IPS-11a (cell line): ENCODE data around the gene CTNNA1.

Source experiments
- H3K4me3 ChIP-seq: one replicate; pipeline ENCODE4 v1.5.1; 2013; ENCODE audit warnings: low read depth, low read length, control low read depth

The CTNNA1 gene

DNA sequence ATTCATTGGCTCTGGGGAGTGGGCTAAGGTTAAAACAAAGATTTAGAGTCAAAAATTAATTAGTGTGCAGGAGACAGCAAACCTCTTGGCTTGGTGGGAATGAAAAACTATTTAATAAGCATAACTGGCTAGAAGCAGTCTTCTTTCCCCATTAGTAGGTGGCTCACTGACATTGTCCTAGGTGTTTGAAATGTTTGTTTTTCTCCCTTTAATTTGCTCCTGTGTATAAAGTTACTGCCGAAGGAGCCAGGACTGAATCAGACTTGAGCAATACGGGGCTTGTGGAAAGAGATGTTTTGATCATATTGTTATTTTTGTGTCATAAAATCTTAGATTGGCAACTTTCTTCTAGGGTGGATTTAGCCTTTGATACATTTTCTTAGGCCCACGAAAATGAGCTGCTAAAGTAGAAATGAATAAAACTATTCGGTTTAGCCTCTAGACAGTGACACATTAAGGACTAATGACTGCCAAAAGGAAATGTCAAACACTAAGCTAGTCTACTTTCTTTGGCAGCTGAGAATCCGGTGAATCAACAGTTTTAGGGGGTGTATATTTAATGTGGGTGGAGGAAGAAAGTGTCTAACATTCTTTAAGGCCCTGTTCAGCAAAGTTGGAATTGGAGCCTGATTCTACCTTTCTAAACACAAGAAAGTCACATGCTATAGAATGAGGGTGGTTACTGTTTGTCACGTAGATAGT, 91.7 kb downstream of the CTNNA1 start:
- no peak overlapping the region for H3K4me3 ChIP-seq

GRCh38 chr5:138849439-138849838, 96.2 kb downstream of the CTNNA1 start:
- H3K4me3 ChIP-seq: no peak overlapping the region

DNA sequence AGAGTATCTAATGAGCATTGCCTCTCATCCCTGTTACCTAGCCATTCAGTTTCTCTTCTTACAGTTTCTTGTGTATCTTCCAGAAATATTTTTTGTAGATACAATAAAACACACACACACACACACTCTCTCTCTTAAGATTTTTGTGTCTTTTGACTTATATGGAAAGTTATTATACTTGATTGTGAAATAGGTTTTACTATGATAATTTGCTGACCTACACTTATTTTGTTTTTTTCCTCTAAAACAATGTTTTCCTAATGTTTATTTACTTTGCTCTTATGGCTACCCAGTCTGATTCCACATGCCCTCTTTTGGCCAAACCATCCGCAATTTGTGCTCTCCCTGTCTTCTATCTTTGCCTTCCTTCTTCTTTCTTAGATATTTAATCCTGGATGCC, 96.7 kb downstream of the CTNNA1 start:
- no peak overlapping the region for H3K4me3 ChIP-seq

- H3K4me3 ChIP-seq: no peak overlapping the region
Measured at GRCh38 chr5:138850865-138851435, 97.7 kb downstream of the CTNNA1 start.

GRCh38 chr5:138853132-138853531, 99.9 kb downstream of the CTNNA1 start:
- H3K4me3 ChIP-seq: no peak overlapping the region

DNA sequence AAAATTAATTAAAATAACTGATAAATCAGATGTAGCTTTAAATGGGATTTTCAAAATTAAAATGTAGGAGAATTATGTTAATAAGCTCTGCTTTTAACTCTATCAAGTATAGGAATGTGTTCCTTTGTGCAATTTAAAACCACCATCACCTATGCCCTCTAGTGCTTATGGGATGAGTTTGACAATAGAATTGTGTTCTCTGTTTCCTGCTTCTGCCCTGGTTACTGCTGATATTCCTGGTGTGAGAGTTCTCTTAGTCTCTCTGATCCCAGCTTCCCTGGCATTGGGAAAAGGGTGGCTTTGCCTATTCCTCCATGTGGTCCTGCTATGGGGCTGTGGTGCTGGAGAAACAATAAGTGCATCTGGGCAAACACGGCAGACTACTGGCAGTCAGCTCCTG, 113.8 kb downstream of the CTNNA1 start:
- no peak overlapping the region for H3K4me3 ChIP-seq

DNA sequence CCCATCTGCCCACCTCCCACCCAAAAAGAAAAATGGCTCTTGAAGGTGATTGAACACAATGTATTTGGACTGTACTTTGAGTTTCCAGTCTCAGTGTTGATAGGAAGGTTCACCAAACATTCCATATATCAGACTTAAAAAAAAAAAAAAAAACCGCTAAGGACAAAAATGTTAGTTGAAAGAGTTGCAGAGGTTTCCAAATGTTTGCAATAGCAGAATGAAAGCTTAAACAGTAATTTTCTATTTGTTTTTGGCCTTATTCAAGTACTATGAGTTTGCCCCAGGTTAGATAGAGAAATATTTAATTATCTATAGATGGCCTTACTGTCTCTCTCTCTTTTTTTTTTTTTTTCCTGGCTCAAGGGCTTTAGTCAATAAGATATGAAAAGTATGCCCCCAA, 115.8 kb downstream of the CTNNA1 start:
- H3K4me3 ChIP-seq: no peak overlapping the region

GRCh38 chr5:138869763-138870500, 116.7 kb downstream of the CTNNA1 start:
- no peak overlapping the region for H3K4me3 ChIP-seq

DNA sequence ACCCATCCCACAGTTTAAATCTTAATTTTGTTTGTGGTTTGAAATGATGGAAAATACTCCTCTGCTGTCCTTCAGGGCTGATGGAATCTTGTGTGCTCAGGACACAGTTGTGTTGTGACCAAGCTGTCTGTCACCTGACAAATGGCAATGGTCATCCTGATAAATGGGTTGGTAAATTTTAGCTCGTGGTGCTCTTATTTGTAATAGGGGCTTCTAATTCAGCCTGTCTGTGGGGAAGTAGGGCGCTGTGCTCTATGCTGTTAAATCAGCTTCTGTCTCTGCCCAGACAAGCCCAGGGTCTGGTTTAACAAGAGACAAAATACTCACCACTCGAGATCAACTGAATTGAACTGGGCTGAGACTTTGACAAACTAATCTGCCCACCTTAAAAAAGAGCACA, 117.4 kb downstream of the CTNNA1 start:
- no peak overlapping the region for H3K4me3 ChIP-seq

DNA sequence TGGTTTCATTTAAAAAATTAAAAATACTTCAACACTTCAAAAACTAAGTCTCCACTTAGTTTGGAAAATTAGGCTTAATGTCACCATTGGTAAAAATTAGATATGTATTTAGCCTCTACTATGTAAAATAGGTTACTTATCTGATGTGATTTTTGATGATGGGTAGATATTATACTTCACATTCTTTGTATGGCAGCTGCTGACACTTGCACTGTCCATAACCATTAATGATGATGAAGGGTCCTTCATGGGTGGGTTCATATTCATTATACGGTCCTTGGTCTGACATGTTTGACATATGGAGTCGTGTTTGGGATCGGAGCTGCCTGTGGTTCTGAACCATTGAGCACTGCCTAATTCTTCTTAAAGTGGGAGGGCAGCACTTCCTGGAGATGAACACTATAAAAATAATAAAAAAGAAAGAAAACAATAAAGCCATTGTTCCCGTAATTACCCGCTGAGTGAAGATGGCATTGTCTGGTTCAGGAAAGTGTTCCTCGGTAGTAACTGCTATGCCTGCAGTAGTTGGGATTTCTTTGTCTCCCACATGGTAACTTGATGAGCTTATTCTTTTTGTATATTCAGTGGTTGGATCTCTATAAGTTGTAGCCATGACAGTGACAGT, 119.7 kb downstream of the CTNNA1 start:
- no peak overlapping the region for H3K4me3 ChIP-seq

DNA sequence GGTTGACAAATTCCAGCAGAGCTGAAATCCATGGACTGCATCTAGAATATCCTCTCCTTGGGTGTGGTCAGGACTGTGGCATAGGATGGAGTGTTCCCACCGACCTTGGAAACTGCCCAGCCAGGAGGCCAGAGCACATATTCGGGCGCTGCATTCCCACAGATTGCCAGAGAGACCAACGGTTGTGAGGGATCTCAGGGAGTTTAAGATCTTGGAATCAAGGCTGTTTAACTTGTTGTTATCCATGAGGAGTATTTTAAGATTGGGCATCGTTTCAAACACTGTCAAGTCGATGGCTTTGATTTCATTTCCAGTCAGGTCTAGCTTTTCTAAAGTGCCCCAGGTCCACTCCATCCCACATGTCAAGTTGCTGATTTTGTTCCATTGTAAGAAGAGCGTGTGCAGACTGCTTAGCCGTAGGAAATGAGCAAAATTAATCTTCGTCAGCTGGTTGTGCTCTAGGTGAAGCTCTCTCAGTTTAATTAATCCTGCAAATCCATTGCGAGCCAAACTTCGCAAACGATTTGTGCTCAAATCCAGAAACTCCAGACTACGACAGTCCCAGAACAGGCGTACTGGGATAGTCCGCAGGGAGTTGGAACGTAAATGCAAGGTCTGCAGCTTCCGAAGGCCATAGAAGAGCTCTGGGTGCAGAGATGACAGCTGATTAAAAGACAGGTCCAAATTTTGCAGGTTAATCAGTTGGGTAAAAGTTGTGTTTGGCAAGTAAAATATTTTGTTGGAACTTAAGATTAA, 120.4 kb downstream of the CTNNA1 start:
- H3K4me3 ChIP-seq: no peak overlapping the region

- no peak overlapping the region for H3K4me3 ChIP-seq
Measured at GRCh38 chr5:138874241-138874640, 121.0 kb downstream of the CTNNA1 start.

GRCh38 chr5:138874771-138875551, 121.7 kb downstream of the CTNNA1 start, which contains the start of gene LRRTM2:
Gene LRRTM2, minus strand, starts transcription at chr5:138875335. Its CDS starts 424 bp downstream, at chr5:138874911.
- no peak within 1 kb of the TSS for H3K4me3 ChIP-seq

- H3K4me3 ChIP-seq: no peak overlapping the region
Measured at GRCh38 chr5:138875552-138875875, 122.3 kb downstream of the CTNNA1 start.

DNA sequence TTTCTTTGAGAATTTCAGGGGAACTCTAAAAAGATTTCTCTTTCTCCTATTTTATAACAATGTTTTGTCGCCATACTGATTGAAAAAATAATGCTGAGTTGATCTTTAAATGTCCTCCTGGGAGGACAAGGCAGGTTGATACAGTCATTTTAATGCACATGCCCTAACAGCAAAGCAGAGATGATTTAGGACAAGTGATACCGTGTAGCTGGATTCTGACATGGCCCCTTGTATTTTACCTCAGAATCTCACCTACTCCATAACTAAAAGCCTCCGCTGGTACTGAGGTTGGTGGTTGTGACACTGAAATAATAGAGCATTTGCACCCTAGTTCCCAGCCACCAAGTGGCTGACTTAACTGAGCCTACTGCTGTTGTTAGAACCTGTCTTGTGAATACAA, 122.7 kb downstream of the CTNNA1 start:
- no peak overlapping the region for H3K4me3 ChIP-seq

DNA sequence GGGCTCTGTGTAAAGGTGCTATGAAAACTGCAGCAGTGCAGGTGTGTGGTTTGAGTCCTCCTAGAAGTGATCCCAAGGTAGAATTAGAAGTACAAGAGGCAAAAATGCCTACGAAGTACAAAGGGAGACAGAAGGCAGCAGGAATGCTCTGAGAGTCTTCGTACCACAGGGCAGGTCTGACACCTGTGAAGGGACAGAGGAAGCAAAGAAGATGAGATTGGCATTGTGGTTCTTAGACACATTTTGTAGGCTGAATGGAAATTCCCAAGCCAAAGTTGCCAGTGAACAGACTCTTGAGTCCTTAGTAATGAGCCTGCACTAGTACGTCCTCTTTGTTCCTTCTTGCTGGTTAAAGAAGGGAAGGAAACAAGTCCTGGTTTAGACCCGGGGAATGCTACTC, 123.6 kb downstream of the CTNNA1 start:
- no peak overlapping the region for H3K4me3 ChIP-seq

GRCh38 chr5:138878437-138879235, 125.4 kb downstream of the CTNNA1 start:
- H3K4me3 ChIP-seq: no peak overlapping the region

DNA sequence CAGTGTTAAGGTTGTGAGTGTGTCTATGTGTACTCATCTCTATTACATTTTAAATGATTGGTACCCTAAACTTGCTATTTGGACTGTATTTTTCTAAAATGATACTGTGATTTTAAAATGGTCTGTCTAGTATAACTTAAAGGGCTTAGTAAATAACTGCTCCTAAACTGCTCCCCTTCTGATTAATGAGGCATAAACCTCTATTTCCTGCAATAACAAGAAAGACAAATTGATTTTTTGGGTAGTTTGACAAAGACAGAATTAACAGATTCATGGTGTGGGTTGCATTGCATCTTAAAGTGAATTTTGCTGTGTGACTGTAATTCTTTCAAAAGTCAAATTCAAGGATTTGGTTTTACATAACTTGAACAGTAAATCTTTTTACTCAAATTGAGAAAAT, 130.0 kb downstream of the CTNNA1 start:
- no peak overlapping the region for H3K4me3 ChIP-seq

- no peak overlapping the region for H3K4me3 ChIP-seq
Measured at GRCh38 chr5:138884094-138884493, 130.9 kb downstream of the CTNNA1 start.

GRCh38 chr5:138884554-138884953, 131.3 kb downstream of the CTNNA1 start:
- no peak overlapping the region for H3K4me3 ChIP-seq
